Measurements from ENCODE around the gene MLPH.

- TF ChIP-seq ZNF561 (CRISPR knock-in tag; conservative IDR thresholded peaks at IDR 0.05) (no peak), ARNT (IDR thresholded peaks at IDR 0.05) (no peak), CTCF (IDR thresholded peaks at IDR 0.05 in 2 of 3, conservative IDR thresholded peaks at IDR 0.05 in 1 of 3; ENCODE audit: insufficient read depth in 2 of 3, low read depth in 1 of 3, low read length in 3 of 3) (no peak), HNRNPL (IDR thresholded peaks at IDR 0.05; ENCODE audit: low read depth, low read length) (no peak), NFIC (IDR thresholded peaks at IDR 0.05) (no peak), YBX1 (IDR thresholded peaks at IDR 0.05) (no peak), XRCC3 (IDR thresholded peaks at IDR 0.05) (no peak), ZNF431 (CRISPR knock-in tag; IDR thresholded peaks at IDR 0.05) (no peak), GTF3C2 (IDR thresholded peaks at IDR 0.05; ENCODE audit: borderline replicate concordance, extremely low read depth, insufficient read length) (no peak), CEBPB (tag; IDR thresholded peaks at IDR 0.05) (no peak)
Observed at GRCh38 chr2:237497838-237498186, 10.8 kb downstream of the MLPH start.

All from K562 (cell line).